NCI-H1417 treated with DMSO at 0.1 percent for 48 hours (cell line): ENCODE measurements around the gene MPHOSPH9.
"Not testable (repeated sequence)": the region's sequence is repeated elsewhere in the genome, so short reads cannot be mapped to it uniquely, and the experiment has no call there.

Source experiments
- DNase-seq: peaks from one replicate; lab custom pipeline; 2025; lab: John Stamatoyannopoulos, UW

MPHOSPH9 gene

GRCh38 chr12:123223241-123223668 is 9.7 kb downstream of the MPHOSPH9 start:
- no peak for DNase-seq

- not testable (repeated sequence) for DNase-seq
These were observed 25.1 kb downstream of the MPHOSPH9 start for GRCh38 chr12:123207815-123208214.

DNA sequence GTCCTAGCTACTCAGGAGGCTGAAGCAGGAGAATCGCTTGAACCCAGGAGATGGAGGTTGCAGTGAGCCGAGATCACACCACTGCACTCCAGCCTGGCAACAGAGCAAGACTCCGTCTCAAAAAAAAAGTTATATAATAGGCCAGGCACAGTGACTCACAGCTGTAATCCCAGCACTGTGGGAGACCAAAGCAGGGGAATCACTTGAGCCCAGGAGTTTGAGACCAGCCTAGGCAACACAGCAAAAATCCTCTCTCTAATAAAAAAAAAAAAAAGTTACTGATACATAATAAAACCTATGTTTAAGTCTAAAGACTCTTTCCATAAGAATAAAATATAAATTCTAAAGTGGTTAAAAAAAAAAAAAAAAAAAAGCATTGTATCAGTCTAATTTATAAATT is 26.1 kb downstream of the MPHOSPH9 start:
- DNase-seq, result not testable (repeated sequence)

GRCh38 chr12:123200414-123200813 is 32.5 kb downstream of the MPHOSPH9 start:
- no peak for DNase-seq

GRCh38 chr12:123199936-123200335 is 33.0 kb downstream of the MPHOSPH9 start:
- no peak for DNase-seq

- no peak for DNase-seq
These were observed 45.3 kb downstream of the MPHOSPH9 start for GRCh38 chr12:123187637-123188036.

- DNase-seq, result no peak
These were observed 52.8 kb downstream of the MPHOSPH9 start for GRCh38 chr12:123180171-123180570.

DNA sequence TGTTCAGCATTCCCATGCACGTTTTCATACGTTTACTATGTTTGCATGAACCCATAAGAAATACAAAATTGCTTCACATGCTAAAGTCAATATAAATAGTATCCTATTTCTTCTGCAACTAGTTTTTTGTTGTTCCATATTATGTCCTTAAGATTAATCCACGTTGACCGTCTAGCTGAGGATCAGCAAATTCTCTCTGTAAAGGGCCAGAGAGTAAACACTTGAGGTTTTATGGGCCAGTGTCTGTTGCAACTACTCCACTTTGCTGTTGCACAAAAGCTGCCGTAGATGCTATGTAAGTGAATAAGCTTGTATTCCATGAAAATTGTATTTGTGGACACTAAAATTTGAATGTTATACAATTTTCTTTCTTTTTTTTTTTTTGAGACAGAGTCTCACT is 61.0 kb downstream of the MPHOSPH9 start:
- no peak for DNase-seq

DNA sequence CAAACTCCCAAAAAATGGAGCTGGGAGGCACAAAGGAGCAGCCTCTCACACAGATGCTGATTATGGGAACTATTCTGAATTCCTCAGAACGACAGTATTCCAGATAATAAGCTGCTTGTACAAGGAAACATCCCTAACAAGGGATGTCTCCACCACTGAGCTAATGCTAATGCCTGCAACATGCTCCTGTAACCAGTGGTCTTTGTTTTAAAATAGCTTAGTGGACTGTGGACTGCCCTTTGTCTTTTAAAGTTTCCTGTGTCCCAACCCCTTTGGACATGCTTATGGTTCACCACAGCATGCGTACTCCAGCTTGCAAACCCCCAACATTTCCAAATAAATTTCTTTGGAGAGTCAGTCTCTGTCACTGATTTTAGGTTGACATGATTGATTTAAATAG is 65.6 kb downstream of the MPHOSPH9 start:
- no peak for DNase-seq

- DNase-seq, result no peak
These were observed 67.4 kb downstream of the MPHOSPH9 start for GRCh38 chr12:123165537-123165936.

DNA sequence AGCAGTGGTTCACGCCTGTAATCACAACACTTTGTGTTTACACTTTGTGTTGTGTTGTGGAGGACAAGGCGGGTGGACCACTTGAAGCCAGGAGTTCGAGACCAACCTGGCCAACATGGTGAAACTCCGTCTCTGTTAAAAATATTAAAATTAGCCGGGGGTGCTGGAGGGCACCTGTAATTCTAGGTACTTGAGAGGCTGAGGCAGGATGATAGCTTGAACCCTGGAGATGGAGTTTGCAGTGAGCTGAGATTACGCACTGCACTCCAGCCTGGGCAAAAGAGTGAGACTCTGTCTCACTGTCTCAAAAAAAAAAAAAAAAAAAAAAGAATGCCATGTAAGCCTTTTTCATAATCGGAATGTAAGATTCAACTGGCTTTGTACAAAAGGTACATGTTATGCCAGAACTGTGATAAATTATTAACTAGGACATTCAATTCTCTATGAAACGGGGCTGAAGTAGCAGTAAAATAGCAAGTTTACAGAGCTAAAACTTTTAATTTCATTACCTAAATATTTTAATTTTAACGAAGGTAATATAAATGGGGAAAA is 68.2 kb downstream of the MPHOSPH9 start:
- no peak for DNase-seq

DNA sequence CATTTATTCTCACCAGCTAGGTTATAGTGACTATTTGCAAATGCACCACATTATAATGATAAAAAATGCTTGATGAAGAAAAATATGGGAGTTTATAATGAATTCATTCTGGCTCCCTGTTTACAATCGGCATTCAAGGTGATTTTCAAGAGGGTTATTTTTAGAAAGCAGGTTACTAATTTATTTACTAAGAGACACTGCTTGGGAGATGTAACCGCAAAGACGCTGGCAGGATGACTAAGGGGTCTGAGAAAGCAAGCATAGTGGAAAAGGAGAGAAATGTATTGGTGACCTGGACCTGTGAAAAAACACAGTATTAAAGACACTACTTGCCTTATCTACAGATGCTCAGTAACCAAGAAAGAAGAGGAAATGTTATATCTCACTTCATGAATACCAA is 68.7 kb downstream of the MPHOSPH9 start:
- no peak for DNase-seq

GRCh38 chr12:123163227-123163626 is 69.7 kb downstream of the MPHOSPH9 start:
- DNase-seq, result no peak

DNA sequence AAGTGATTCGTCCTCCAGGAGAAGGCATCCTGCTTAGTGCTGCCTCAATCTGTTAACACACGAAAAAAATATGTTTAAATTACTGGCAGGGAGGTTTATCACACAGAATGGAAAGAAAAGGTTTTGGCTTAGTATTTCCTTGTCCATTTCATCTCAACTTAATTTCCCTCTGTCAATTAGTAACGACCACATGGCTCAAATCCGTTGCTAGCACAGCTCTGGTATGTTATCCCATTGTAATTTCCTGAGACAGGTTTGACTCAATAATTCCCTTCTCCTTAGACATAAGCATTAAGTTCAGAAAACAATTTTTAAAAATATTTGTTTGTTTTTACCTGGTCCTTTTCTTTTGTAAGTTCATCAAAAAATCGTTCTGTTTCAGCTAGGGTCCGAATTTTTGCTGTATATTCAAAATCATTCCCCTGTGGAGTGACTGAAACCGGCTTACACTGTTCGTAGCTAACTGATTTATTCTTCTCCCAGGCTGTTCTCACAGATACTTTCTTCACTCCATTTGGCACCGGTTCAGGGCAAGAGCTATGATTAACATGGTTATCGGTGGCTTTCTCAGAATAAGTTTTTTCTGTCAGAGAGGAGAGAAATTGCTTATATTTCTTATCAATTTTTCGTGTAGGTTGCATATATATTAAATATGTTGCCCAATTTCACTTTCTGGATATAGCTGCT is 72.0 kb downstream of the MPHOSPH9 start:
- no peak for DNase-seq

GRCh38 chr12:123153906-123154305 is 79.0 kb downstream of the MPHOSPH9 start:
- no peak for DNase-seq

GRCh38 chr12:123152833-123153232 is 80.1 kb downstream of the MPHOSPH9 start:
- no peak for DNase-seq

GRCh38 chr12:123151457-123152454 is 81.2 kb downstream of the MPHOSPH9 start:
- no peak for DNase-seq

GRCh38 chr12:123150744-123151456 is 82.0 kb downstream of the MPHOSPH9 start, which contains the start of gene PITPNM2:
TSS of gene PITPNM2 (minus strand) at chr12:123151090. CDS start at chr12:123034590, 116,500 bp downstream.
- no peak for DNase-seq

- no peak for DNase-seq
These were observed 82.6 kb downstream of the MPHOSPH9 start for GRCh38 chr12:123150275-123150743.

- no peak for DNase-seq
These were observed 83.3 kb downstream of the MPHOSPH9 start for GRCh38 chr12:123149501-123150274.

- DNase-seq, result no peak
These were observed 83.9 kb downstream of the MPHOSPH9 start for GRCh38 chr12:123149088-123149487.
